SK-N-SH treated with all-trans-retinoic acid at 6 μM for 48 hours (cell line): ENCODE results near the gene SPATS2.

Experiments
- GLIS3 ChIP-seq: fragments of 250-450 bp; sonication (Bioruptor Pico); IDR thresholded peaks from 2 replicates; pipeline ENCODE4 v1.5.0; 2020; ENCODE audit warnings: mild to moderate bottlenecking, moderate library complexity
- RARB ChIP-seq: fragments of 250-450 bp; sonication (Bioruptor Pico); IDR thresholded peaks from 2 replicates; pipeline ENCODE4 v1.8.0; 2021; ENCODE audit warnings: mild to moderate bottlenecking, moderate library complexity
- TCF4 ChIP-seq: fragments of 250-450 bp; sonication (Bioruptor Pico); IDR thresholded peaks from 2 replicates; pipeline ENCODE4 v1.8.0; 2021; ENCODE audit warnings: mild to moderate bottlenecking, moderate library complexity, borderline replicate concordance

- TF ChIP-seq TCF4 (CRISPR knock-in tag), result no peak
- TF ChIP-seq RARB, result no peak
- TF ChIP-seq GLIS3 (CRISPR knock-in tag), result no peak
Measured at GRCh38 chr12:49340095-49340870, 27.0 kb upstream of the SPATS2 start.
